DMS53 treated with DMSO at 0.1 percent for 48 hours (cell line): ENCODE data around the gene SGSM1.

Source experiments
- DNase-seq: peaks from one replicate; lab custom pipeline; 2025; ENCODE audit not compliant: unreplicated experiment; lab: John Stamatoyannopoulos, UW

Gene SGSM1, protein sequence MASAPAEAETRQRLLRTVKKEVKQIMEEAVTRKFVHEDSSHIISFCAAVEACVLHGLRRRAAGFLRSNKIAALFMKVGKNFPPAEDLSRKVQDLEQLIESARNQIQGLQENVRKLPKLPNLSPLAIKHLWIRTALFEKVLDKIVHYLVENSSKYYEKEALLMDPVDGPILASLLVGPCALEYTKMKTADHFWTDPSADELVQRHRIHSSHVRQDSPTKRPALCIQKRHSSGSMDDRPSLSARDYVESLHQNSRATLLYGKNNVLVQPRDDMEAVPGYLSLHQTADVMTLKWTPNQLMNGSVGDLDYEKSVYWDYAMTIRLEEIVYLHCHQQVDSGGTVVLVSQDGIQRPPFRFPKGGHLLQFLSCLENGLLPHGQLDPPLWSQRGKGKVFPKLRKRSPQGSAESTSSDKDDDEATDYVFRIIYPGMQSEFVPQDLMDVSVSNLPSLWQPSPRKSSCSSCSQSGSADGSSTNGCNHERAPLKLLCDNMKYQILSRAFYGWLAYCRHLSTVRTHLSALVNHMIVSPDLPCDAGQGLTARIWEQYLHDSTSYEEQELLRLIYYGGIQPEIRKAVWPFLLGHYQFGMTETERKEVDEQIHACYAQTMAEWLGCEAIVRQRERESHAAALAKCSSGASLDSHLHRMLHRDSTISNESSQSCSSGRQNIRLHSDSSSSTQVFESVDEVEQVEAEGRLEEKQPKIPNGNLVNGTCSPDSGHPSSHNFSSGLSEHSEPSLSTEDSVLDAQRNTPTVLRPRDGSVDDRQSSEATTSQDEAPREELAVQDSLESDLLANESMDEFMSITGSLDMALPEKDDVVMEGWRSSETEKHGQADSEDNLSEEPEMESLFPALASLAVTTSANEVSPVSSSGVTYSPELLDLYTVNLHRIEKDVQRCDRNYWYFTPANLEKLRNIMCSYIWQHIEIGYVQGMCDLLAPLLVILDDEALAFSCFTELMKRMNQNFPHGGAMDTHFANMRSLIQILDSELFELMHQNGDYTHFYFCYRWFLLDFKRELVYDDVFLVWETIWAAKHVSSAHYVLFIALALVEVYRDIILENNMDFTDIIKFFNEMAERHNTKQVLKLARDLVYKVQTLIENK

DNA sequence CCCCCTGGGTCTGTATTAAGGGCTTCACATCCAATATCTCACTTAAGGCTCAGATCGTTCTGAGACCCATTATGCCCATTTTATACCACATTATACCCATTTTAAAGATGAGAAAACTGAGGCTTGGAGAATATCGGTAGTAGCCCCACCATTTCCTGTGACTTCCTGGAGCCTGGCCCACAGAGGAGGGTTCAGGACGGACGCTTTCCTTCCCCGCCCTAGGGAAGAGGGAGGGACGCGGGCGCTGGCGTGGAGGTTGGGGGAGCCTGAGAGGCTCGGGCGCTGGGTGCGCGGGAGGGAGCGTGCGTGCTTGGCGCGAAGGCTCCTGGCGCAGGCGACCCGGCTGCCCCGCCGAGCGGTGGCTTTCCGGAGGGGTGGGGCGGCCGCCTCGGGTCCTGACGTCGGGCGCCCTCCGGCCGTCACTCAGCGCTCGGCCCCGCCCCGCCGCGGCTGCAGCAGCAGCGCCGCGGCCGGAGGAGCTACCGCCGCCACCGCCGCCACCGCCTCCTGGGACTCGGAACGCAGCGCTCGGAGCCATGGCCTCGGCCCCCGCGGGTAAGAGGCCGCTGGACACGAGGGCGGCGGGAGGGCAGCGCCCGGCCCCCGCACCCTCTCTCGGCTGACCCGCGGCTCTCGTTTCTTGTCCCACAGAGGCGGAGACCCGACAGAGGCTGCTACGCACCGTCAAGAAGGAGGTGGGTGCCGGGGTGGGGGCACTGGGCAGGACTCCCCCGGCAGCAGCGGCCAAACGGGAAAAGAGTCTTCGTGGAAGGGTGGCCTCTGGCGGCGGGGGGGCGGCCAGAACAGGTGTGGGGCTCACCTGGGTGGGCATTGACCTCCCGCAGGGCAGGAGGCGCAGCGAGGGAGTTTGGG is at the start of gene SGSM1:
TSS of gene SGSM1 (plus strand) at position 422 of the 873 bp plus-strand sequence. CDS start at position 537, 115 bp downstream.
- peak; percentile 46 for DNase-seq

DNA sequence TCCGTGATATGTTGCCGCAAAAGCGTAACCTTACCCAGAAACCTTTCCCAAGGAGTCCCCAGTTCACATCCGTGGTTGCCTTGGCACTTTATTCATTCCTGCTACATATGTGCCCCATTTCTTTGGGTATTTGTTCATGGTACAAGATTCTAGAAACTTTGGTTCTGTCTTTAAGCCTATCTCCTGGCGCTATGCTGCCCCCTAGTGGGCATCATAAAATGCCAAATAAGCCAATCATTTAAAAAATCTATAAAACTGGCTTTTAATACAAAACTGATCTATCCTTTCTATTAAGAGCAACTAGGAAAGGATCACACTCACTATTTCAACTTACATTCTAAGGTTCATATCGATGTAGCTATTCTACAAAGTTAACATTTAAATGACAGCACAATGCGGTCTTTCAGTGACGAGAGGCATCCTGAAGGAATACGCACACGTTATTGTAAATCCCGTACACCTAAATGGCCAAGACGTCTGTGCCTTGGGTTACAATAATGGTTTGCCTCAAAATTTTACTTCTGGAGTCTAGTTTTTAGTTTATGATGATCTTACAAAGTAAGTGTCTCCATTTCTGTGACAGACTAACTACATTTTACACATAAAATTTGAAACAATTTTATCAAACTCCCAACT is 47.7 kb upstream of the SGSM1 start:
- DNase-seq = peak; percentile 0

DNA sequence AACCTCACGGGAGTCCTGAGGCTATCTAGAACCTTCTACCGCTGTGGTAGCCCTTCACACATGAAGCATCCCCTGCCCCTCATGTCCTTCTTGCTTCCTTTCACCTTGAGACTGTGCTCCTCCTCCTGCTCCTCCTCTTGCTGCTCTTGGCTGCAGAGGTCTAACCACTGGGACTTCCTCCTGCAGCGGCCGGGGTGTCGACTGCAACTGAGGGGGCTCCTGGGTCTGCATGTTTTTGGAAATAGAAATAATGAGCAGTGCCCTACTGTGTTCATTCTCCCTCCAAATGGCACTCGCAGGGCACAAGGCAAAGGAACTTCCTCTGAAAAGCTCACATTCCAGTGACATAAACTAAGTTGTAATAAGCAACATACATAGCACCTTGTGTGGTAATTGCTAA is 46.2 kb upstream of the SGSM1 start:
- no peak for DNase-seq

DNA sequence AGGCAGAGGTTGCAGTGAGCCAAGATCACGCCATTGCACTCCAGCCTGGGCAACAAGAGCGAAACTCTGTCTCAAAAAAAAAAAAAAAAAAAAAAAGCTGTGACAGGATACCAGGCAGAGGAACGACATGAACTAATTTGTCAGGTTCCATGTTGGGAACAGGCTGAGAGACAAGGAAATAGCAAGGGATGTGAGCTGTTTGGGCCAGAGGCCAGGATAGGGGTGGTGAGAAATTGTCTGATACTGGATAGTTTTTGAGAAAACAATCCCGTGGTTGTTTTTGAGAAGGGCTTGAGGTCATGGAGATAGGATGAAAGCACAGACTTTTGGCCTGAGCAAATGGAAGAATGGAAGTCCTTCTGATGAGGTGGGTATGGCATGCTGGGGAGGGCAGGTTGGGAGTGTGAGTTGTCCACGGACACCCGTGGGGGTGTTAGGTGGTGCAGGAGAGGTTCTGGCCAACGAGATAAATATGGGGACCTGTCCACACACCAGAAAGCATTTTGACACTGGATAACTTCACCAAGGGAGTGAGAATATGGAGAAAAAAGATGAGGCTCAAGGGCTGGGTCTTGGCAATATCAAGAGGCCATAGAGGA is 45.2 kb upstream of the SGSM1 start:
- no peak for DNase-seq

DNA sequence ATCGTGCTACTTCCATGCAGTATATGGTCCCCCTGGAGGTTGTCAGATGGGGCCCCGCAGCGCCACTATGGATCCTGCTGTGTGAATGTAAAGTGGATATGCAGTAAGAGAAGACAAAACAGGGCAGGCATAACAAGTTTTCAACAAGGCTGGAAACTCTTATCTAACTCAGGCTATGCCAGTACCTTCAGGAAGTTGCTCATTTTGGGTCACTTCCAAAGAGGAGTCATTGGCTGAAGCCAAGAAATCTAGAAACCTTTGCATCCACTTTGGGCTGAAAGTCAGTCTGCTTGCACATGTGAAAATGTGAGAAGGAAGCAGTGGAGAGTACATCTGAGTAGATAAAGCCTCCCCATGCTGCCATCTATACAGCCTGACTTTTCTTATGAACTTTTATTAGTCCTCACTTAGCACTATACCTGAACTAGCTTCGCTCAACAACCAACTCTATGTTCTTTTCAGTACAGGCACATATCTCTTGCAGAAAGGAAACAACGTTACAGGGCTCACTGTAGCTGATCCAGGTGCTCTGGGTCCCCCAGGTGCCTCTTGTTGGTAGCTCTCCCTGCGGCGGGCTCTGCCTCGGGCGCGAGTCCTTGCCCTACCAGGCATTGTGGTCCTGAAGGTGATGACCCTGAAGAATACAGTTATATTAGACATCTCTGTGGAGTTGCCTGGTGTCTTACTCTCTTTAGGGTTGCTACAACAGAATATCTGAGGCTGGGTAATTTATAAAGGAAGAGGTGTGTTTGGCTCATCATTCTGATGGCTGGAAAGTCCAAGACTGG is 43.9 kb upstream of the SGSM1 start:
- no peak for DNase-seq

DNA sequence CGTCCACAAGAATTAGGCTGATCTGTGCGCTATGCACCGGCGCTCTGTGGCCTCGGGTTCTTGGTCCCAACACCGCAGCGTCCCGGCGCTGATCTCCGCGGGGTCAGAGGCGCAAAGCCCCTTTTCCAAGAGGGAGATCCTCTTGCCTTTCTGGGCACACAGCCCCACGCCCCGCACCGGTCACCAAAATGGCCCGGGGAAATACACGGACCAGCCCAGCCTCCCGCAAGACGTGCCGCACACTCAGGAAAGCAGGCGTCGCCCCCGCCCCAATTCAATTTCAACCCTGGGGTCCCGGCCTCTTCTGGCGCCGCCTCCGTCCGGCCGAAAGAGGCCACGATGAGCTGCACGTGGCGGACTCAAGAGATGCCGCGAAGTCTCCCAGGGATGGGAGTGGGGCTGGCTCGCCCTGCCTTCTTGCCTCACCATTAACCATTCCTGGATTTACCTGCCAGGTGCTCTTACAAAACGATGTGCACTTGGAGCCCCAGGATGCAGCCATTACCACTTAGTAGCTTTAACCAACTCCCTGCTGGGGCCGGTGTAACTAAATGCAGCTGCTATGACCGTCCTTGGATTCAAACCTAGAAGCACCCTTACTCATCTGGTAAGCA is 42.0 kb upstream of the SGSM1 start:
- no peak for DNase-seq

DNA sequence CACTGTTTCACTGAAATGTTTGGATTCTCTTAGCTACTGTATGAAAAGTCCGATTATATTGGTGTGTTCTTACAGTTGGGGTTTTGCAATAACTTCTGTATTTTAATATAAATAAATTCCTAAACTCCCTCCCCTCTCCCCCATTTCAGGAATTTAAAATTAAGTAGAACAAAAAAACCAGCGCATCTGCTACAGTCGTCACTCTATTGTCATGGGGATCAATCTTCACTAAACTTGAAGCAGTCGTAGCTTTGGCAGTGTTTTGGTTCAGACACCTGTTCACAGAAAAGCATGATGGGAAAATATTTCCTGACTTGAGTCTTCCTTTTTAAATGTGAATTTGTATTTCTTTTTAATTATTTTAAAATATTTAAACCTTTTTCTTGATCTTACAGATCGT is 40.8 kb upstream of the SGSM1 start:
- no peak for DNase-seq

DNA sequence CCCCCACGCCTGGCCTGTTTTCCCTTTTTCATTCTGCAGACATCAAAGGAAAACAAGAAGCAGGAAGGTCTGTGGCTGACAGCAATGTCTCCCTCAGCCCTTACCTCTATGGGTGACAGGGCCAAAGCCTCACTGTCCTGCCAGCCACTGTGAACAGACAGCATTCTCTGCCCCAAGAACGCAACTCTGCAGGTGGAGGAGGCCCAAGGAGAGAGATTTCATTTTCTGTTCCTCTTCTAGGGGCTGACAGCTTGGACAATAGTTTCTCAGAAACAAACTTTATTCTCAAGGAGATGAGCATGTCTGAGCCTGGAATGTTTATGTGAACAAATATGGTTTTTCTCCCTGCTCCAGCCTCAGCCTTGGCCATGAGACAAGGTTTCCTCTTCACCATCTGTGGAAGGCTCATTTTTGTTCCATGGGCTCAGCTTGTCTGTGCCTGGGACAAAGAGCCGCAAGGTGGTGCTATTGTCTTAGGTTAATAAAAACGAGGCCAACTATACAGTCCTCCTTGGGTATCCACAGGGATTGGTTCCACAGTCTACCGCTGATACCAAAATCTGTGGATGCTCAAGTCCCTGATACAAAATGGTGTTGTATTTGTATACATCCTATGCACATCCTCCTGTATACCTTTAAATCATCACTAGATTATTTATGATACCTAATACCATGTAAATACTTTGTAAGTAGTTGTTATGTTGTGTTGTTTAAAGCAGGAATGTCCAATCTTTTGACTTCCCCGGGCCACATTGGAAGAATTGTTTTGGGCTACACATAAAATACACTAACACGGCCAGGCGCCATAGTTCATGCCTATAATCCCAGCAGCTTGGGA is 37.3 kb upstream of the SGSM1 start:
- DNase-seq = peak; percentile 24

DNA sequence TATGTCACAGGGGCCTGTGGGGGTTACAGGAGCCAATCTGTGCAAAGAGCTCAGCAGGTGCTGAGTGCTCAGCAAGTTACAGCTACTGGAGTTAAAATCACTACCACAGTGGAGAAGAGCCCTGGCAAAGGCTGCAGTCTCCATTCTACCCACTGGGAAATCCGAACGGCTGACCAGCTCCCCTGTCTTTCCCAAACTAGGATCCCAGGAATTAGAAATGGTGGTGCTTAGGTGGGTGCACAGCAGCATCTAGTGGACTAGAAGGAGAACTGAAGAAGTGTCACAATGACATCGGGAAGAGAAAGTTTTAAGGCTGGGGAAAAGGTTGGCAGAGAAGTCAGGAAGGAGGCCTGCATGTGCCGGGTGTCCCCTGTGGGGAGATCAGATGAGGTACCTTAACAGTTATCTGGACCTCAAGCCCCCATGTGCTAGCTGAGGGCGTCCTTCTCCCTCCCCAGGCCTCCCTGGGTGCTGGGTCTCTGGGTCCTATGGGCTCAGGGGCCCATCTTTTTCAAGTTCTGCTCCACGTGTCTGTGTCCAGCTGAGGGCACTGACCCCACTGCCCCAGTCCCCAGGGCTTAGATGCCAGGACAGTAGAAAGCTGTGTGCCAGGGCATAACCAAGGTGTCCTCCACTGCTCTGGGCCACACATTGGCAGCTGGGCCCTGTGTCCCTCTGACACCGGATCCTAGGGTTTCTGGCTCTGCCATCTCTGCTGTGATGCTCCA is 33.4 kb upstream of the SGSM1 start:
- no peak for DNase-seq

DNA sequence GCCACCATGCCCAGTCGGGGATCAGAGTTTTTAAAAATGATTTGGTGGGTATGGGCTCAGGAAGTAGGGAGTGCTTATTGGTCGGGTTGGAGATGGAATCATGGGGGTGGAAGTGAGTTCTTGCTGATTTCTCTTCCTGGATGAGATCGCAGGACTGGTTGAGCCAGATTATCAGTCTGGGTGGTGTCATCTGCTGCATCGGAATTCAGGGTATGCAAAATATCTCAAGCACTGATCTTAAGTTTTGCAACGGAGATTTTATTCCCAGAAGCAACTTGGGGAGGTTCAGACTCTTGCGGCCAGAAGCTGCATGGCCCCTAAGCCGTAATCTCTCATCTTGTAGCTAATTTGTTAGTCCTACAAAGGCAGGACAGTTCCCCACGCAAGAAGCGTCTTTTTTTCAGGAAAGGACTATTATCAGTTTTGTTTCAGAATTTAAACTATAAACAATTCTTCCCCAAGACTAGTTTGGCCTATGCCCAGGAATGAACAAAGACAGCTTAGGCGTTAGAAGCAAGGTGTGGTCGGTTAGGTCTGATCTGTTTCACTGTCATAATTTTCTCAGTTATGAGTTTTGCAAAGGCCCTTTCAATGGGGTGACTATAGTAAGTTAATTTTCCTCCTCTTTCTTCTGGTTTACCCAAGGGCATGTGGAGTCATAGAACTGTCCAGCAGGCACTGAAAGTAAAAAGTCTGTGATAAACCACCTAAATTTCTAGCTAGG is 30.1 kb upstream of the SGSM1 start:
- no peak for DNase-seq

DNA sequence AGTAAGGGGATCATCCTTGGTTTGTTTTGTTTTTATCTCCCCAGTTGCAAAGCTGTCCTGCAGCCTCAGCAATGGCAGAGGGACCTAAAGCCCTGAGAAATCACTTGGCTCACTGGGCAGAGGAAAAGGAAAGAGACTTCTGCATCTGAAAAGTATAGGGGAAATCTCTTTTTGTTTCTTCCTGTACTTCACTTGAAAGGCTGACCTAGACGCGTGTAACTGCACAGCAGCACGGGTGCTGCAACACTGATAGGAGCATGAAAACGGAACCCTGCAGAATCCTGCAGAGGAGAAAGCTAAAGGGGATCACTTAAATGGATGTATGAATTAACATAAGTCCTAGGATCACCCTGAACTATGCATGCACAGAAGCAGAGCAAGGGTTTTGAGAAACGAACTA is 29.5 kb upstream of the SGSM1 start:
- no peak for DNase-seq

DNA sequence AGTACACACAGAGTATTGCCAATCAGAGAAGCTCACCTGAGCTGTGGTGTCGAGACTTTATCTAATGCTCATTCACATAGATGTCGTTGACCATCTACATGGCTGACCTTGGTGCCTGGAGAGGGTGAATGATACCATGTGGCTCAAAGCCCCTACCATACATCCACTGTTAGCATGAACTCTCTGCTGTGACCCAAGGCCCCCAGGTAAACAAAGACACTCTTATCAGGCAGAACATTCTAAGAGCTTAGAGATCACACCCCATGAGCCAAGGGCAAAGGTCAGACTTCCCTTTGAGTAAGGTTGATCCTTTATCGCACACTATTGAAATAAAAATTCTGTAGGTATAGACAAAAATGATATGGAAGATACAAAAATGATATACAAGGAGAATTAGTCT is 16.5 kb upstream of the SGSM1 start:
- DNase-seq = no peak

DNA sequence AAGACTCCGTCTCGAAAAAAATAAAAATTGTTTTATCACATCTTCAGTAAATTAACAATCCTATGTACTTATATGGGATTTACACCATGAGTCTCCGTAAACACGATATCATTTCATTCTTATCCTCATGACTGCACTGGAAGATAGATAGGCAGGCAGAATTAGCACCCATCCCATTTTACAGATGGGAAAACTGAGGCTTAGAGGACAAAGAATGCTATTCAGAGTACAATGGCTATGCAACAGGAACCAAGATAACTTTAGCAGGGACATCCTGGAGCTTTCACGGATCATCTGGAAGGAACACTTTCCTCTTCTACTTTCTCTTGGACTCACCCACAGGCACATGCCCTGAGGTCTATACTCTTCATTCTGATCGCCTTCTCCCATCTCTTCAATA is 14.6 kb upstream of the SGSM1 start:
- no peak for DNase-seq

DNA sequence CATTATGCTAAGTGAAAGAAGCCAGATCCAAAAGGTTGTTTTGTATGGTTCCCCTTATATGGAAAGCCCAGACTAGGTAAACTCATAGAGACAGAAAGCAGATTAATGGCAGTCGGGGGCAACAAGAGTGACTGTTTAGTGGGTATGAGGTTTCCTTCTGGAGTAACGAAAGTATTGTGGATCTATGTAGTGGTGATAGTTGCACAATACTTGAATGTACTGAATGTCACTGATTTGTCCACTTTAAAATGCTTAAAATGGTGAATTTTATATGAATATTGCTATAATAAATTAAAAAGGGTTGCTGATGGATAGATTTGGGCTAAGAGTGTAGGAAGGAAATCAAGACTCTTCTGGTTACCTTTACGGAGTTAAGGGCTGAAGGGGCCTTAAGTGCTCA is 10.0 kb upstream of the SGSM1 start:
- DNase-seq = no peak

DNA sequence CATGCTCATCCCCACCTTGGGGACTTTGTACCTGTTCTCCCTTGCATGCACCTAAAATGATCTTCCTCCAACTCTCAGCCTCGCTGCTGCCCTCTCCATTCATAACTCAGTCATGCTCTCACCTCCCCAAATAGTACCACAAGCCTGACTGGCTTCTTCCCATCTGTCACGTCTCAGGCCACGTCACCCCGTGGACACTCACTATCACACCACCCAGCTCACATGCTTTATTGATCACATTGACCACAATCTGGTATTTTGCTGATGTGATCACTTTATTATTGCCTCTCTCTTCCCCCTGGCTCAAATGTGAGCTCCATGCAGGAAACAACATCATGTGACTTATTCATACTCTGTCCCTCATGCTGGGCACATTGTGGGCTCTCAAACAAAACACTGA is 9.2 kb upstream of the SGSM1 start:
- DNase-seq = no peak

DNA sequence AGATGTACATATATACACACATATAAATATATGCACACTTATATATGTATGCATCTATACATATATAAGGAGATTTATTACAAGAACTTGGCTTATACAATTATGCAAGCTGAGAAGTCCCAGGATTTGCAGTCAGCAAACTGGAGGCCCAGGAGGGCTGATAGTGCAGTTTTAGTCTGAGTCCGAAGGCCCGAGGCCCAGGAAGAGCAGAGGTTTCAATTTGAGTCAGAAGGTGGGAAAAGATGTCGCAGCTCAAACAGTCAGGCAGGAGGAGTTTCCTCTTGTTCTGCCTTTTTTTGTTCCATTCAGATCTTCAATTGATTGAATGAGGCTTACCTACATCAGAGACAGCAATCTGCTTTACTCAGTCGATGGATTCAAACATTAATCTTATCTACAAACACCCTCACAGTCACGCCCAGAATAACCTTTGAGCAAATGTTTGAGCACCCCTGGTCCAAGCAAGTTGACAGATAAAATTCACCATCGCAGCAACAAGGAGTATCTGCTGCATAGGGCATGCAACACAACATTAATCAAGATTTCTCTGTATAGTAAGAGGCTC is 4.0 kb upstream of the SGSM1 start:
- no peak for DNase-seq
